ENCODE measurements around the gene UGT1A8. TPM values are rescaled to one million over a fixed set of nuclear protein-coding genes. Genes with fewer than 3 reads are reported as not detected.

UGT1A8 gene
- polyA plus RNA-seq, 1 of the 3 experiments (the other 2 are of a cell fraction), result not detected

DNA sequence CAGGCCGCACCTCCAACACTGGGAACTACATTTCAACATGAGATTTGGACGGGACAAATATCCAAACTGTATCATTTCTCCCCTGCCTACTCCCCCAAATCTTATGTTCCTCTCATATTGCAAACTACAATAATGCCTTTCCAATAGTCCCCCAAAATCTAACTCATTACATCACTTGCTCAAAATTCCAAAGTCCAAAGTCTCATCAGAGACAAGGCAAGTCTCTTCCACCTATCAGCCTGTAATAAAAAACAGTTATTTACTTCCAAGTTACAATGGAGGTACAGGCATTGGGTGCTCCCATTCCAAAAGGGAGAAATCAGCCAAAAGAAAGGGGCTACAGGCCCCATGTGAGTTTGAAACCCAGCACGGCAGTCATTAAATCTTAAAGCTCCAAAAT lies 12.6 kb upstream of the UGT1A8 start (continued):
- no peak for TF ChIP-seq GATA2 (CRISPR knock-in tag; IDR thresholded peaks at IDR 0.05)
- TF ChIP-seq, protein P1, sequence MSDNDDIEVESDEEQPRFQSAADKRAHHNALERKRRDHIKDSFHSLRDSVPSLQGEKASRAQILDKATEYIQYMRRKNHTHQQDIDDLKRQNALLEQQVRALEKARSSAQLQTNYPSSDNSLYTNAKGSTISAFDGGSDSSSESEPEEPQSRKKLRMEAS (IDR thresholded peaks at IDR 0.05; ENCODE audit: low read depth), result no peak

DNA sequence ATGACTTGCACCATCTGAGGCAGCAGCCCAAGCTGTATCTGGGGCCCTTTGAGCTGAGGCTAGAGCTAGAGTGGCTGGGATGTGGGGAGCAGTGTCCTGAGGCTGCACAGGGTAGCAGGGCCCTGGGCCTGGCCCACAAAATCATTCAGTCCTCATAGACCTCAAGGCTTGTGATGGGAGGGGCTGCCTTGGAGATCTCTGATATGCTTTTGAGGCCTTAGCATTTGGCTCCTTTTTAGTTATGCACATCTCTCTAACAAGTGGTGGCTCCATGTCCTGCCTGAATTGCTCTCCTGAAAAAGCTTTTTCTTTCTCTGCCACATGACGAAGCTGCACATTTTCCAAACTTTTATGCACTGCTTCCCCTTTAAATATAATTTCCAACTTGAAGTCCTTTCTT lies 11.8 kb upstream of the UGT1A8 start:
- Histone ChIP-seq H3K79me2 (ENCODE audit: insufficient read depth) (no peaks in the 10 kb centered on the region), H3K9me3 (no peaks in the 10 kb centered on the region), H3K9me2 (no peaks in the 10 kb centered on the region), H3K4me3 (ENCODE audit: low read depth in 2 of 2, low read length in 1 of 2) (no peak overlapping the region), H3K4me2 (no peak overlapping the region), H2AFZ (ENCODE audit: low read depth) (no peak overlapping the region), H3K36me3 (replicated peaks in 1 of 2; ENCODE audit: control insufficient read depth in 1 of 2, insufficient read depth in 2 of 2, low read length in 1 of 2) (no peaks in the 10 kb centered on the region), H3K4me1 (ENCODE audit: control insufficient read depth in 1 of 2, insufficient read depth in 2 of 2, low read depth in 1 of 2, low read length in 1 of 2) (no peaks in the 10 kb centered on the region), H3K27me3 (ENCODE audit: insufficient read depth) (no peaks in the 10 kb centered on the region), H4K20me1 (ENCODE audit: insufficient read depth) (no peaks in the 10 kb centered on the region), H3K27ac (ENCODE audit: low read depth in 2 of 2, low read length in 1 of 2) (no peak overlapping the region), H3K9ac (no peak overlapping the region), H3F3A (replicated peaks; ENCODE audit: insufficient read depth) (no peaks in the 10 kb centered on the region)
- POLR2A ChIA-PET, result no interaction called here
- CTCF ChIA-PET, result no interaction called here
- no peak for DNase-seq
- TF ChIP-seq NRF1 (IDR thresholded peaks at IDR 0.05; ENCODE audit: low read depth, low read length) (no peak), RAD21 (IDR thresholded peaks at IDR 0.05; ENCODE audit: low read length) (no peak), ELF1 (IDR thresholded peaks at IDR 0.05) (no peak), TEAD4 (IDR thresholded peaks at IDR 0.05; ENCODE audit: borderline replicate concordance, insufficient read depth) (no peak), MXI1 (IDR thresholded peaks at IDR 0.05; ENCODE audit: low read depth, low read length) (no peak), SMC3 (IDR thresholded peaks at IDR 0.05; ENCODE audit: low read depth, low read length) (no peak), GABPA (IDR thresholded peaks at IDR 0.05; ENCODE audit: low read depth) (no peak)
- TF ChIP-seq, protein P2, sequence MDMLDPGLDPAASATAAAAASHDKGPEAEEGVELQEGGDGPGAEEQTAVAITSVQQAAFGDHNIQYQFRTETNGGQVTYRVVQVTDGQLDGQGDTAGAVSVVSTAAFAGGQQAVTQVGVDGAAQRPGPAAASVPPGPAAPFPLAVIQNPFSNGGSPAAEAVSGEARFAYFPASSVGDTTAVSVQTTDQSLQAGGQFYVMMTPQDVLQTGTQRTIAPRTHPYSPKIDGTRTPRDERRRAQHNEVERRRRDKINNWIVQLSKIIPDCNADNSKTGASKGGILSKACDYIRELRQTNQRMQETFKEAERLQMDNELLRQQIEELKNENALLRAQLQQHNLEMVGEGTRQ (IDR thresholded peaks at IDR 0.05; ENCODE audit: borderline replicate concordance, low read depth, low read length), result no peak
- TF ChIP-seq, protein P3, sequence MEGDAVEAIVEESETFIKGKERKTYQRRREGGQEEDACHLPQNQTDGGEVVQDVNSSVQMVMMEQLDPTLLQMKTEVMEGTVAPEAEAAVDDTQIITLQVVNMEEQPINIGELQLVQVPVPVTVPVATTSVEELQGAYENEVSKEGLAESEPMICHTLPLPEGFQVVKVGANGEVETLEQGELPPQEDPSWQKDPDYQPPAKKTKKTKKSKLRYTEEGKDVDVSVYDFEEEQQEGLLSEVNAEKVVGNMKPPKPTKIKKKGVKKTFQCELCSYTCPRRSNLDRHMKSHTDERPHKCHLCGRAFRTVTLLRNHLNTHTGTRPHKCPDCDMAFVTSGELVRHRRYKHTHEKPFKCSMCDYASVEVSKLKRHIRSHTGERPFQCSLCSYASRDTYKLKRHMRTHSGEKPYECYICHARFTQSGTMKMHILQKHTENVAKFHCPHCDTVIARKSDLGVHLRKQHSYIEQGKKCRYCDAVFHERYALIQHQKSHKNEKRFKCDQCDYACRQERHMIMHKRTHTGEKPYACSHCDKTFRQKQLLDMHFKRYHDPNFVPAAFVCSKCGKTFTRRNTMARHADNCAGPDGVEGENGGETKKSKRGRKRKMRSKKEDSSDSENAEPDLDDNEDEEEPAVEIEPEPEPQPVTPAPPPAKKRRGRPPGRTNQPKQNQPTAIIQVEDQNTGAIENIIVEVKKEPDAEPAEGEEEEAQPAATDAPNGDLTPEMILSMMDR (IDR thresholded peaks at IDR 0.05), result no peak
- TF ChIP-seq, protein P4, sequence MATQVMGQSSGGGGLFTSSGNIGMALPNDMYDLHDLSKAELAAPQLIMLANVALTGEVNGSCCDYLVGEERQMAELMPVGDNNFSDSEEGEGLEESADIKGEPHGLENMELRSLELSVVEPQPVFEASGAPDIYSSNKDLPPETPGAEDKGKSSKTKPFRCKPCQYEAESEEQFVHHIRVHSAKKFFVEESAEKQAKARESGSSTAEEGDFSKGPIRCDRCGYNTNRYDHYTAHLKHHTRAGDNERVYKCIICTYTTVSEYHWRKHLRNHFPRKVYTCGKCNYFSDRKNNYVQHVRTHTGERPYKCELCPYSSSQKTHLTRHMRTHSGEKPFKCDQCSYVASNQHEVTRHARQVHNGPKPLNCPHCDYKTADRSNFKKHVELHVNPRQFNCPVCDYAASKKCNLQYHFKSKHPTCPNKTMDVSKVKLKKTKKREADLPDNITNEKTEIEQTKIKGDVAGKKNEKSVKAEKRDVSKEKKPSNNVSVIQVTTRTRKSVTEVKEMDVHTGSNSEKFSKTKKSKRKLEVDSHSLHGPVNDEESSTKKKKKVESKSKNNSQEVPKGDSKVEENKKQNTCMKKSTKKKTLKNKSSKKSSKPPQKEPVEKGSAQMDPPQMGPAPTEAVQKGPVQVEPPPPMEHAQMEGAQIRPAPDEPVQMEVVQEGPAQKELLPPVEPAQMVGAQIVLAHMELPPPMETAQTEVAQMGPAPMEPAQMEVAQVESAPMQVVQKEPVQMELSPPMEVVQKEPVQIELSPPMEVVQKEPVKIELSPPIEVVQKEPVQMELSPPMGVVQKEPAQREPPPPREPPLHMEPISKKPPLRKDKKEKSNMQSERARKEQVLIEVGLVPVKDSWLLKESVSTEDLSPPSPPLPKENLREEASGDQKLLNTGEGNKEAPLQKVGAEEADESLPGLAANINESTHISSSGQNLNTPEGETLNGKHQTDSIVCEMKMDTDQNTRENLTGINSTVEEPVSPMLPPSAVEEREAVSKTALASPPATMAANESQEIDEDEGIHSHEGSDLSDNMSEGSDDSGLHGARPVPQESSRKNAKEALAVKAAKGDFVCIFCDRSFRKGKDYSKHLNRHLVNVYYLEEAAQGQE (IDR thresholded peaks at IDR 0.05; ENCODE audit: low read depth, low read length), result no peak
- WGBS (ENCODE audit: low lambda C conversion rate), result 44% methylated on average over 1 of the region's 1 CpG

All from SK-N-SH (cell line).